Mucosa of descending colon (tissue), 3 donors: ENCODE measurements around the gene GPATCH3. TPM values are rescaled to one million over a fixed set of nuclear protein-coding genes. Genes with fewer than 3 reads are reported as not detected.

Experiments
- ATAC-seq: fragments of 200-7000 bp; cut with Tn5 transposase; one replicate; pipeline ENCODE4 v1.9.1; 2020; ENCODE audit warnings: mild to moderate bottlenecking, moderate library complexity
- DNase-seq, 3 donors: peaks; one replicate each; pipeline ENCODE4 v3.0.0-alpha.2; 2020
- H3K36me3 ChIP-seq: fragments of 200-600 bp; one replicate; pipeline ENCODE4 v1.8.0; 2021; ENCODE audit warnings: low read depth, mild to moderate bottlenecking
- H3K4me1 ChIP-seq: fragments of 200-600 bp; one replicate; pipeline ENCODE4 v1.8.0; 2021; ENCODE audit warnings: low read depth, mild to moderate bottlenecking
- H3K4me3 ChIP-seq: fragments of 200-600 bp; one replicate; pipeline ENCODE4 v1.8.0; 2021; ENCODE audit warnings: mild to moderate bottlenecking
- H3K9me3 ChIP-seq: fragments of 200-600 bp; one replicate; pipeline ENCODE4 v1.8.0; 2021; ENCODE audit warnings: mild to moderate bottlenecking
- CTCF ChIP-seq: fragments of 200-600 bp; IDR thresholded peaks from one replicate; pipeline ENCODE4 v1.8.0; 2022; ENCODE audit warnings: antibody characterized with exemption, mild to moderate bottlenecking
- intact Hi-C, 2 donors: fragments of 100-400 bp; cut with DNase I in 1 of 2; cut with micrococcal nuclease in 1 of 2; formaldehyde crosslinking; loops; one replicate each; pipeline versions ENCODE4 v1.11.0 to v1.11.1; 2022; cut with DNase I, micrococcal nuclease
- total RNA-seq, 3 donors: library from RNA; stranded (reverse); fragmentation: NEBNext Ultra II Directional in 2 of 3; extraction: Animal tissue kit (Norgen Biotek cat#: 25700) in 2 of 3; gene quantifications; one replicate each; pipeline versions ENCODE4 v1.2.1 to v1.2.4, GENCODE V29; 2021 to 2023
- donor health status: DM: no; HTN: no; CAD: no; lungs with moderate emphysema.
- donor health status: DM: no; HTN: no; CAD: no.
- donor health status: DM: no; HTN: yes; CAD: no.

The GPATCH3 gene
- total RNA-seq, 3 donors from 2014 or later = 14.0 to 17.5 (median 14.5) TPM

GRCh38 chr1:26853600-26853999 lies 46.7 kb downstream of the GPATCH3 start:
- TF ChIP-seq CTCF = no peak
- no peak for ATAC-seq
- intact Hi-C loops = no loop called here
- no peak for DNase-seq
- no peak overlapping the region for H3K4me3 ChIP-seq
- H3K36me3 ChIP-seq = peaks cover 4% of the 10 kb centered on the region
- H3K4me1 ChIP-seq = peaks cover 24% of the 10 kb centered on the region
- H3K9me3 ChIP-seq = no peaks in the 10 kb centered on the region

- intact Hi-C loops = no loop called here
- Histone ChIP-seq H3K4me1 (peaks cover 27% of the 10 kb centered on the region), H3K9me3 (no peaks in the 10 kb centered on the region), H3K36me3 (peaks cover 4% of the 10 kb centered on the region), H3K4me3 (no peak overlapping the region)
- ATAC-seq (peak; percentile 67), DNase-seq (peak; percentile 81 to 98 (median 93))
- peak; percentile 60 for TF ChIP-seq CTCF
These were observed 47.1 kb downstream of the GPATCH3 start for GRCh38 chr1:26853156-26853555.

- Histone ChIP-seq H3K9me3 (no peaks in the 10 kb centered on the region), H3K4me3 (no peak overlapping the region), H3K36me3 (peaks cover 4% of the 10 kb centered on the region), H3K4me1 (peaks cover 27% of the 10 kb centered on the region)
- TF ChIP-seq CTCF = no peak
- intact Hi-C loops = no loop called here
- DNase-seq = no peak
- no peak for ATAC-seq
These were observed 47.6 kb downstream of the GPATCH3 start for GRCh38 chr1:26852701-26853100.

GRCh38 chr1:26851106-26851684 lies 49.1 kb downstream of the GPATCH3 start:
- H3K4me3 ChIP-seq = no peak overlapping the region
- H3K4me1 ChIP-seq = peaks cover 27% of the 10 kb centered on the region
- no peaks in the 10 kb centered on the region for H3K9me3 ChIP-seq
- intact Hi-C loops = no loop called here
- H3K36me3 ChIP-seq = peaks cover 4% of the 10 kb centered on the region
- ATAC-seq = no peak
- DNase-seq = no peak
- no peak for TF ChIP-seq CTCF

GRCh38 chr1:26848941-26849774 lies 51.1 kb downstream of the GPATCH3 start:
- intact Hi-C loops = loop anchor here in 1 of 2 donors (5.0 kb wide), 1 partner anchor 33 kb away; no protein-coding TSS in a partner anchor
- DNase-seq (peak; percentile 93 to 94 (median 93)), ATAC-seq (peak; percentile 90)
- TF ChIP-seq CTCF = no peak
- no peaks in the 10 kb centered on the region for H3K9me3 ChIP-seq
- no peak overlapping the region for H3K4me3 ChIP-seq
- H3K36me3 ChIP-seq = peaks cover 4% of the 10 kb centered on the region
- H3K4me1 ChIP-seq = peaks cover 27% of the 10 kb centered on the region
